NCI-H460 (cell line): ENCODE measurements around the gene FLYWCH1. TPM values are rescaled to one million over a fixed set of nuclear protein-coding genes. Genes with fewer than 3 reads are reported as not detected.
"Not testable (repeated sequence)": the region's sequence is repeated elsewhere in the genome, so short reads cannot be mapped to it uniquely, and the experiment has no call there.

Experiments
- DNase-seq: peaks from one replicate; pipeline ENCODE4 v3.0.0-alpha.2; 2016; ENCODE audit warnings: low read depth; ENCODE audit errors: extremely low read depth
- total RNA-seq: library from RNA; depleted of rRNA; stranded (reverse); fragments of >200 nt; shearing (Covaris generic); gene quantifications from 2 replicates; pipeline ENCODE4 v1.2.3, GENCODE V29; 2014

FLYWCH1 gene
- total RNA-seq, 1 experiment from 2014 or later = 29.4 TPM

GRCh38 chr16:2898831-2899563 is 12.7 kb upstream of the FLYWCH1 start:
- no peak for DNase-seq

- no peak for DNase-seq
Observed at GRCh38 chr16:2899564-2900072, 12.1 kb upstream of the FLYWCH1 start.

- no peak for DNase-seq
Observed at GRCh38 chr16:2900526-2901075, 11.1 kb upstream of the FLYWCH1 start.

- no peak for DNase-seq
Observed at GRCh38 chr16:2902337-2903130, 9.2 kb upstream of the FLYWCH1 start.

DNA sequence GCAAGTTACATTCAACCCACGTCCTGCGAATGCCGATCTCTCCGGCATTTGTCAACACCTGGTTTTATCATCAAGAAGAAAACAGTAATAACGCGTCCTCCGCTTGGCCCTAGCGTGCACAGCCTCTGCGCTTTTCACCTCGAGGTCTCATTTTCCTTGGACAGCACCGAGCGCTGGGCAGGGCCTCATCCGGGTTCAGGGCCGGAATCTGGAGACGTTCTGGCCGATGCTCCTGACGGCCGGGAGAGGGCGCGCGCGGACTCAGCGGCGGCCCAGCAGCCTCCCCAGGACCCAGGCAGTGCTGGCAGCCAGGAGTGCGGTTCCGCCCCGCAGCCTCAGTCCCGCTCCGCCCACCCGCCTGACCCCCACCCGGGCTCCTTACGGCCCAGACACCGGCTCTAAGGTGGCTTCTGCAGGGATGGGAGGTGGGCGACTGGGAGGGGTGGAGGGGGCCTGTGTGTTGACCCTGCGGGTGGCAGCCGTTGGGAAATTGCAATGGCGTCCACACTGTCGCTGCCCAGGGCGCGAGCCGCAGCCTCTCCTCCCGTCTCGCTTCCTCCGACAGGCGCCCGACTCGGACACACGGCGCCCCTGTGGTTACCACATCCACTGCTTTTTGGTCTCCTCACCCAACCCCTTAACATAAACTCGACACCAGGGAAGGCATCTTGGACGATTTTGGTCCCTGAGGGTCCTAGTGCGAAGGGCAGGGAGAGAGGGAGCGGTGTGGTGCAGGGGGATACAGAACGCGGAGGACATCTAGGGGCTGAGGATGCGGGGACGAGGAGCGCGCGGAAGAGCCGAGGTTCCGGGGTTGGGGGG is 7.4 kb upstream of the FLYWCH1 start:
- peak; percentile 82 for DNase-seq

GRCh38 chr16:2904922-2905240 is 6.8 kb upstream of the FLYWCH1 start:
- no peak for DNase-seq

- DNase-seq = peak; percentile 100
Observed at GRCh38 chr16:2905241-2905987, 6.3 kb upstream of the FLYWCH1 start.

GRCh38 chr16:2905988-2906387 is 5.7 kb upstream of the FLYWCH1 start:
- no peak for DNase-seq

GRCh38 chr16:2907084-2907753 is 4.5 kb upstream of the FLYWCH1 start:
- DNase-seq = not testable (repeated sequence)

DNA sequence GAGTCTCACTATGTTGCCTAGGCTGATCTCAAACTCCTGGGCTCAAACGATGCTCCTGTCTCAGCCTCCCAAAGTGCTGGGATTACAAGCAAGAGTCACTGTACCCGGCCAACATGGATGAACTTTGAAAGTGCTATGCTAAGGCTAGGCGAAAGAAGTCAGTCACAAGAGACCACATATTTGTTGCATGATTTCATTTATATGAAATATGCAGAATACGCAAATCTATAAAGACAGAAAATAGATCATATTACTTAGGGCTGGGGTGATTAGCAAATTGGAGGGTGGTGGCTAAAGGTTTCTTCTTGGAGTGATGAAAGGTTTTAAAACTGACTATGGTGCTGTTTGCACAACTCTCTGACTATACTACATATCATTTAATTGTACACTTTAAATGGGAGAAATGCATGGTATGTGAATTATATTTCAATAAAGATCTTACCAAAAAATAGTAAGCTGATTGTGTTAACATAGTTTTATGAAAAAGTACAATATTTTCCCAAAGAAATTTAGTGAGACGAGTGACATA is 1.2 kb upstream of the FLYWCH1 start:
- no peak for DNase-seq

GRCh38 chr16:2912330-2913199 is 834 bp downstream of the FLYWCH1 start:
- no peak for DNase-seq

DNA sequence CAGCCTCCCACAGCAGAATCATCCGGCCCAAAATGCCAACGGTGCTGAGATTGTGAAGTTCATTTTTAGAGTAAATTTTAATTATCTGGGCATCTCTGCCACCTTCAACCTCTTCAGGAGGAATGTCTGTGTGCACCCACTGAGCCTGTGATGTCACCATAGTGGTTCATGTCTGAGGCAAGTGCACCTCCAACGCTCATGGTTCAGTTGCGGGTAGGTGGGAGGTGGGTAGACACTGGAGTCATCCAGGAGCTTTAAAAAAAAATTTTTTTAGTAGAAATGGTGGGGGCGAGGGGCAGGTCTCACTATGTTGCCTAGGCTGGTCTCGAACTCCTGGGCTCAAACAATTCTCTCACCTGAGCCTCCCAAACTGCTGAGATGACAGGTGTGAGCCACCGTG is 1.9 kb downstream of the FLYWCH1 start:
- DNase-seq = no peak

DNA sequence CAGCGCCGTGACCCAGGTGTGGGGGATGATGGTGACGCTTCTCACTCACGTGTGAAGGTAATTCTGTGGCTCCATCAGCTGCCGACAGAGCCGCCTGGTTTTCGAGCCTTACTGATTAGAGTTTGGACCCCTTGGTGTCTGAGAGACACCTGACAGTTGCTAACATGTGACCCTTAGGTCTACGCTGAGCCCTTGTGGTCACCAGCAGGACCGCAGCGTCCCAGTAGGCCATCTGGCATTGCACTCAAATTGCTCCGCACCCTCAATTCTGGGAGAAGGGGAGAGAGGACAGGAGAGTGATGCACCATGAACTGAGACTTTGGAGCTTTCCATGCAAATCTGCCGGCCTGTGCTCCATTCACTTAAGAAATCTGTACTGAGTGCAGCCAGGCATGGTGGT is 2.5 kb downstream of the FLYWCH1 start:
- no peak for DNase-seq

DNA sequence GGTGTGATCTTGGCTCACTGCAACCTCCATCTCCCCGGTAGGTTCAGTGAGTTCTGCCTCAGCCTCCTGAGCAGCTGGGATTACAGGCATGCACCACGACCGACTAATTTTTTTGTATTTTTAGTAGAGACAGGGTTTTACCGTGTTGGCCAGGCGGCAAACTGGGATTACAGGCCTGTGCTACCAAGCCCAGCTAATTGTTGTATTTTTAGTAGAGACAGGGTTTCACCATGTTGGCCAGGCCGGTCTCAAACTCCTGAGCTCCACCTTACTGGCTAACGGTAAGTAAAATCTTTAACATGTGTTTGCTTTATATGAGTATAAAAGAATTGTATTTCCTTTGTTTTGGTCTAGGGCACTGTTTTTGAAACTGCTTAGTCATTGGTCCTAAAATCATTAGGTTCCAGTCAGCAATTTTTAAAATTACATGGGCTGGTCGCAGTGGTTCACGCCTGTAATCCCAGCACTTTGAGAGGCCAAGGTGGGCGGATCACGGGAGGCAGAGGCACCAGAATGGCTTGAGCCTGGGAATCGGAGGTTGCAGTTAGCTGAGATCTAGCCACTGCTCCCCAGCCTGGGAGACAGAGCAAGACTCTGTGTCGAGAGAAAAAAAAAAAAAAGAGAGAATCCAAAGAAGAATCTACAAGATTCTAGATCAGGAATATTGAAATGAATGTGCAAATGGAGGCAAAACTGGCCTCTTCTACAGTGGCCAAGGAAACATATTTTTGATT is 3.6 kb downstream of the FLYWCH1 start:
- no peak for DNase-seq

DNA sequence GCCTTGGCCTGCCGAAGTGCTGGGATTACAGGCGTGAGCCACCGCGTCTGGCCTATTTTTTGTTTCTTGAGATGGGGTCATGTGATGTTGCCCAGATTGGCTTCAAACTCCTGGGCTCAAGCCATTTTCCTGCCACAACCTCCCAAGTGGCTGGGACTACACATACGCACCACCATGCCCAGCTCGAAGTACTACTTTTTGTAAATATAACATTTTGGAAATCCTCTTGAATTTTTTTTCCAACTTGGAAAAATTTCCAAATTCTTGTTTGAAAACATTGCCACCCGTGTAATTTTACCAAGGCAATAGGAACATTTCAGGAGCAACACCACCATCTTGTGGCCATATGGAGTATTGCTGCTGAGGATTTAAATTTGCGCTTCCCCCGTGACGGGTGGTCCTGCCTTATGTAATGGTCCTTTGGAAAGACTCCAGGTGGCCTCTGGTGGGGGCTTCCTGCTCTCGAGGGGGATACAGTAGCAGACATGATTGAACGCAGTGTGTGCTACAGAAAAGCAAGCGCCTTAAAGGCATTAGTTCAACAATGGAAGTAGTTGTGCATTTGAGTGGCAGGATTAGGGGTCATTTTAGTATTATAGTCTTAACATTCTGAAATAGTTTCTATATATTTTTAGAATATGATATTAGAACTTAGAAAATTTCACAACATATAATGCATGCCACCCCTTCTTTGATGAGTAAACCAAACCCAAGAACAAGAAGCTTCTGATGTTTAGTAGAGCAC is 8.0 kb downstream of the FLYWCH1 start:
- DNase-seq = peak; percentile 68

GRCh38 chr16:2923481-2923880 is 11.8 kb downstream of the FLYWCH1 start:
- DNase-seq = no peak
